GM13976 (cell line): ENCODE measurements around the gene BMP7.

ENCODE experiments used
- DNase-seq: peaks from one replicate; pipeline ENCODE4 v3.0.0; 2012; ENCODE audit warnings: low spot score
- in situ Hi-C: fragments of 300-500 bp; cut with MboI; formaldehyde crosslinking; loops from one replicate; pipeline ENCODE4 v1.12.0; 2022; ENCODE audit warnings: low sequenced_read_pairs, mixed read lengths, inconsistent platforms; ENCODE audit not compliant: unreplicated experiment
- TF ChIP-seq, protein P1 (sequence below): IDR thresholded peaks from 2 replicates; pipeline ENCODE4 v1.5.1; 2012; ENCODE audit warnings: borderline replicate concordance, mild to moderate bottlenecking; ENCODE audit not compliant: insufficient read depth; ENCODE audit errors: extremely low read depth, missing control alignments, control extremely low read depth

BMP7 gene

DNA sequence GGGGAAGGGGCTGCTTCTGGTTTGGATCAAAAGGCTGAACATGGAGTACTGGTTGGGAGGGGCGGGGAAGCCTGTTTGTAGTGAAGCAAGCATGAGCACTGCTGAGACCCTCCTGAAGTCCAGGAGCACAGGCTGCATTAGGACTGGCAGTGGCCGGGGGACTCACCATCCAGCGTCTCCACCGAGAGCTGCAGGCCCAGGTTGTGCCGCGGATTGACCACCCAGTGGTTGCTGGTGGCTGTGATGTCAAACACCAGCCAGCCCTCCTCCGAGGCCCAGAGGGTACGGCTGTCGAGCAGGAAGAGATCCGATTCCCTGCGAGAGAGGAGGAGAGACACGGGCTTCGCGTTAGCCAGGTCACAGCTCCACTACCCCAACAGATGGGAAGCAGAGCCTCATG is 64.1 kb downstream of the BMP7 start:
- in situ Hi-C loops: no loop called here
- TF ChIP-seq, protein P1, sequence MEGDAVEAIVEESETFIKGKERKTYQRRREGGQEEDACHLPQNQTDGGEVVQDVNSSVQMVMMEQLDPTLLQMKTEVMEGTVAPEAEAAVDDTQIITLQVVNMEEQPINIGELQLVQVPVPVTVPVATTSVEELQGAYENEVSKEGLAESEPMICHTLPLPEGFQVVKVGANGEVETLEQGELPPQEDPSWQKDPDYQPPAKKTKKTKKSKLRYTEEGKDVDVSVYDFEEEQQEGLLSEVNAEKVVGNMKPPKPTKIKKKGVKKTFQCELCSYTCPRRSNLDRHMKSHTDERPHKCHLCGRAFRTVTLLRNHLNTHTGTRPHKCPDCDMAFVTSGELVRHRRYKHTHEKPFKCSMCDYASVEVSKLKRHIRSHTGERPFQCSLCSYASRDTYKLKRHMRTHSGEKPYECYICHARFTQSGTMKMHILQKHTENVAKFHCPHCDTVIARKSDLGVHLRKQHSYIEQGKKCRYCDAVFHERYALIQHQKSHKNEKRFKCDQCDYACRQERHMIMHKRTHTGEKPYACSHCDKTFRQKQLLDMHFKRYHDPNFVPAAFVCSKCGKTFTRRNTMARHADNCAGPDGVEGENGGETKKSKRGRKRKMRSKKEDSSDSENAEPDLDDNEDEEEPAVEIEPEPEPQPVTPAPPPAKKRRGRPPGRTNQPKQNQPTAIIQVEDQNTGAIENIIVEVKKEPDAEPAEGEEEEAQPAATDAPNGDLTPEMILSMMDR: no peak
- no peak for DNase-seq

DNA sequence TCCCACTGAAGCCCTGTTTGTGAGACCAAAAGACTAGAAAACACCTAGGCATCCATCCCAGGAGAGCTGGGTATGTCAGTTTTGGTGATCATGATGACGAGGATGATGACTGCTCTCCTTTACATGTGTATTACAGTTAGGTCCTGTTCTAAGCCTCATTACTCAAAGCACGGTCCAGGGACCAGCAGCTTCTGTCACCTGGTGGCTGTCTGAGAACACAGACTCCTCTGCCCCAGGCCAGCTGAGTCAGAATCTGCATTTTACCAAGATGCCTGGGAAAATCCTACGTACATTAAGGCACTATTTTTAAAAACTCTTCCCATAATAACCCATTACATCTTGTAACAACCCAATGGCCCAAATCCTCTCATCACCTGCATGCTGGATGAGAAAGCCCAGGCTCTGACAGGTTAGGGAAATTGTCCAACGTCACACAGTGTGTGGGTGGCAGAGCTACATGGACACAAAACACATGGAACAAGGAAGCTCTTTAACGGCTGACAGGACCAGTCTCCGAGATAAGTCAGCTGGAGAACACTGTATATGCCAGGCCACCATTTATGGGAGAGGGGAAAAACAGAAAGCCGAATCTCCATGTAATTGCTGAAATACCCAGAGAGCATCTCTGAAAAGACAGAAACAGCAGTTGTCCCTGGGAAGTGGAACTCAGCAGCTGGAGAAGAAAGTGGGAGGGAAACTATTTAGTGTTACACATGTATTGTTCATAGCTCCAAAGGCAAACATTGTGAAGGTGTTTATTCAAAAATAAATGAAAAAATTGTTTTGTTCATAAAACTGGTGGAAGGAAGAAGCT is 65.4 kb downstream of the BMP7 start:
- TF ChIP-seq, protein P1: no peak
- no peak for DNase-seq
- in situ Hi-C loops: no loop called here

DNA sequence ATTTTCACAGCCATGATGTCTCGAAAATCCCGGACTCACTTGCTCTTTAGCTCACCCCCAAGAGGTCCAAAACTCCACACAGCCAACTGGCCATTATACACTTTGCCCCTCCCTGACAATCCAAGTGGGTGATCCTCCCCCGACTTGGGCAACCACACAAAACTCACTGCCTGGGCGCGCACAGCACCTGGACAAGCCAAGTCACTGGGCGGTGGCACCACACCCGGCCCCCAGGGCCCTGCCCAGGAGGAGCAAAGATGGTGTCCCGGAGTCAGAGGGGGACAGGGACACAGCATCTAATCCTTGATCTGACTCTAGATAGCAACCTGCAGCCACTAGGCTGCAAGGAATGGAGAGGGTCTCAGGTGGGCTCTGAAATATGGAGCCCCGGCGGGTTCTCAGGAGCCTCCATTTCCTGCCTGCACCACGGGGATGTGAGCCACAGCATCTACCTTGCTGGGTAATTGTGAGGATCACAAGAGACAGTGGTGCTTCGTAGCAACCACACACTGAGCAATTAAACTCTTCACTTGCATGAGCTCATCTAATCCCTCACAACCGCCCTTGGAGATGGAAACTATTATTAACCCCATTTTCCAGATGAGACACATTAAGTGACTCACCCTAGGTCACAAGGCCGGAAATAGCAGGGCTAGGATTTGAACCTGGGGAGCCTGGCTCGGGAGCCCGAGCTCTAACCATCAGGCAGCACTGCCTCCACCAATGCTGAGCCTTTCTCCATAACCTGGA is 66.6 kb downstream of the BMP7 start:
- TF ChIP-seq, protein P1: no peak
- no peak for DNase-seq
- in situ Hi-C loops: no loop called here

DNA sequence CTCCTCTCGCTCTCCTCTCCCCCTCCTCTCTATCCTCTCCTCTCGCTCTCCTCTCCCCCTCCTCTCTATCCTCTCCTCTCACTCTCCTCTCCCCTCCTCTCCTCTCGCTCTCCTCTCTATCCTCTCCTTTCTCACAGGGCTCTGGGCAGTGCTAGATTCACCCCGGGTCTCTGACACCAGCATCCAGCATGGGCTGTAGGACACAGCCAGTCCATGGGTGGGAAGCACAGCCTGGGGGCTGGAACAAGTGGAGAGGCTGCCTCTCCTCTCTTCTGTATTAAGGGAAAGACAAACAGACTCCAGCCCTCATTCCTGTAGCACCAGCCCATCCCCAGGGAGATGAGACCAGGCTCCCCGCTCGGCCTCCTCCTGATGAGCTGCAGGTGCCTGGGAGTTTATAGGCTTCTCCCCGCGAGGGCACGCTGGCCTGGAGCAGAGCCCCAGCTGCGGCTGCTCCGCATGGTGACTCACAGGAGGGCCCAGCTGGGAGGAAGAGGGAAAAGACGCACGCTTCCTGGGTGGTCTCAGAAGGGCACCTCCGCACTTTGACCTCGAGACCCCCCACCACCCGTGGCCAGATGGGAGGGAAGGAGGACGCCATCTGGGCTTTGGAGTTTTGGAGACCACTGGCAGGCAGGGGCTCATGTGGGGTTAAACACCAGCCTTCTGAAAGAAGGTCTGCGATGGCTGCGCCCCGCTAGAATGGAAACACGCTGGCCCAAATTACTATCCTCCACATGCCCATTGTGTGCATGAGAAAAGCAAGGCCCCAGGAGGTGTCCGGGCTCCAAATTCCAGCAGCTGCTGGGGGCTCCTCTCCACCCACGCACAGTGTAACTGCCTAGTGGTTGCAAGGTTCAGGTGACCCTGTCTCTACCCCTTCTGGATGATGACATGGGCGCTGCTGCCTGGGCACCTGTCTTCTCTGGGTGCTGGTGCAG is 68.0 kb downstream of the BMP7 start:
- TF ChIP-seq, protein P1: no peak
- DNase-seq: no peak
- in situ Hi-C loops: no loop called here

DNA sequence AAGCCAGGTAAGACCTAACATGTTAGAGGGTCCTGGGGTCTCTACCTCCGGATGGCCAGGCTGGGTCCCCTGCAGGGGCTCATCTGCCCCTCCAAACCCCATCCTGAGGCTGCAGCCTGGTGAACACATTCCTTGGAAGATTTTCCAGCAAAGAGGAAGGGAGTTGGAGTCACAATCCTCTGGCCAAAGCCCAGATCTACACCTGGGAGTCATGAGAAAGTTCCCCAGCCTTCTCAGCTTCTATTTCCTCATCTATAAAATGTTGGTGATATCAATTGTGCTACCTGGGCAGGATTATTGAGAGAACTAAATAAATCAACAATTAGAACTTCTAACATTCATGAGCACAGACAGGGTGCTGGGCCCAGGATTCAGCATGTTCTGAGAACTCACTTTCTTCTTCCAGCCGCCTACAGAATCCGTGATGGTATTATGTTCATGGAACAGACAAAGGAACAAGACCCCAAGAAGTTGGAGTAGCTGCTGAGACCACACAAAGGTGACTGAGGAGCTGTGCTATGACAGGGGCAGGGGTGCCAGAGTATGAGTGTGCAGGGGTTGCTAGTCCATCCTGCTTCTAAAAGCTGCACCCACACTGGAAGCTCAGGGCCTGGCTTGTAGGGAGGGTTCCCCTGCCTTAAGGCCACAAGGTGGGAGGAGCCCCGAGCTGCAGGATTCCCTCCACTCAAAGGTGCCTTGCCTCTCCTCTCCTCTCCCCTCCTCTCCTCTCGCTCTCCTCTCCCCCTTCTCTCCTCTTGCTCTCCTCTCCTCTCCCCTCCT is 68.9 kb downstream of the BMP7 start:
- no peak for DNase-seq
- in situ Hi-C loops: no loop called here
- TF ChIP-seq, protein P1: no peak

DNA sequence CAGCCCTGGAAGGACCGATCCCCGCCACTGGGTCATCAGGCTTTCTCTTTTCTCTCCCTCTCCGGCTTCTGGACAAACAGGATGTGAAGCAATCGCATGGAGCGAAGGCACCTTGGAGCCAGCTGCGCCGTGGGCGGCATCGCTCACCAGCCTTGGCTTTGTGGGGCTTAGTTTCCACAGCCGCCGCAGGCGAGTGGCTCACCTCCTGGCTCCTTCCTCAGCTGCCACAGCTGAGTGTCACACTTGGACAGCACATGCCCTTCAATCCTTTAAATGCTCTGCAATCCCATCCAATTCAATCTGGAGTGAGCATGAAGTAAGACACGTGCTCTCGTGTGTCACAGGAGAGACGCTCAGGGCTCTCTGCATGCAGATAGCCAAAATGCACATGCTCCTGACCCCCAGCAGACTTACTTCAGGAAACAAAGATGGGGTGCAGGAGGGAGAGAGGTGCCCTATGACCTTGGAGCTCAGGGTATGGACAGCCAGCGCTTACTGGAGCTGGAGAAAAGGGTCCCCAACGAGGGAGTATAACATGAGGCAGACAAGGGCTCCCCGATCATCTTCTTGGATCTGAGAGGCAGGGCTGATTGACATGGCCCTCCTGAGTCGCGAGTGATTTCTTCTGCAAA is 70.9 kb downstream of the BMP7 start:
- TF ChIP-seq, protein P1: no peak
- in situ Hi-C loops: no loop called here
- DNase-seq: no peak
